Adrenal gland (tissue), 12 donors: Measurements from ENCODE around the gene CARD9. TPM values are rescaled to one million over a fixed set of nuclear protein-coding genes. Genes with fewer than 3 reads are reported as not detected.

Experiments
- DNase-seq, 7 donors: peaks; one replicate each; pipeline ENCODE4 v3.0.0-alpha.2; 2019 to 2020
- H3K27ac ChIP-seq, 5 donors: fragments of 200-600 bp; sonication (generic) in 4 of 5; 1 replicate in 3 of 5; 2 replicates in 2 of 5; pipeline versions ENCODE4 v1.5.1 to v1.8.0; 2016 to 2020; ENCODE audit warnings: mild to moderate bottlenecking in 1 of 5
- H3K27me3 ChIP-seq: fragments of 200-600 bp; 2 replicates; pipeline ENCODE4 v1.8.0; 2021
- H3K36me3 ChIP-seq, 2 donors: fragments of 200-600 bp; replicated peaks in 1 of 2; 1 replicate in 1 of 2; 2 replicates in 1 of 2; pipeline versions ENCODE4 v1.5.1 to v1.8.0; 2018 to 2022
- H3K4me1 ChIP-seq, 2 donors: fragments of 200-600 bp; replicated peaks in 1 of 2; 1 replicate in 1 of 2; 2 replicates in 1 of 2; pipeline versions ENCODE4 v1.5.1 to v1.8.0; 2018 to 2021
- H3K4me3 ChIP-seq, 4 donors: fragments of 200-600 bp; sonication (generic) in 3 of 4; one replicate each; pipeline ENCODE4 v1.5.1; 2016 to 2018
- H3K9me3 ChIP-seq, 3 donors: fragments of 200-600 bp; sonication (generic) in 1 of 3; replicated peaks in 1 of 3; 1 replicate in 2 of 3; 2 replicates in 1 of 3; pipeline versions ENCODE4 v1.5.1 to v1.8.0; 2016 to 2021
- CTCF ChIP-seq, 6 experiments: fragments of 450-650 bp in 4 of 6; fragments of 200-600 bp in 2 of 6; sonication (generic) in 1 of 6; IDR thresholded peaks; 1 replicate in 5 of 6; 2 replicates in 1 of 6; pipeline versions ENCODE4 v1.5.1 to v1.8.0; 2016 to 2021; ENCODE audit warnings: antibody characterized with exemption in 6 of 6, mild to moderate bottlenecking in 2 of 6, moderate library complexity in 1 of 6
- POLR2A ChIP-seq, 2 donors: fragments of 450-650 bp; IDR thresholded peaks; one replicate each; pipeline ENCODE4 v1.6.1; 2017; ENCODE audit warnings: antibody characterized with exemption in 2 of 2, mild to moderate bottlenecking in 2 of 2, moderate library complexity in 1 of 2
- WGBS, 4 donors: extraction: QIAGEN DNeasy Blood & Tissue Kit in 2 of 4; methylation state at CpG; one replicate each; pipeline versions ENCODE4 v1.1.5 to v1.1.7; 2013 to 2017; 5-methylcytosine and 5-hydroxymethylcytosine counted together
- intact Hi-C, 2 donors: fragments of 100-400 bp; cut with DNase I; formaldehyde crosslinking; loops; one replicate each; pipeline versions ENCODE4 v1.14.1 to v1.15.0; 2022 to 2023
- polyA plus RNA-seq, 3 donors: library from polyadenylated mRNA; stranded (reverse); fragments of 200-250 nt in 2 of 3; fragments of 350-450 nt in 1 of 3; fragmentation: Illumina TruSeq in 1 of 3; extraction: RNeasy Lipid Tissue Mini Kit (QIAGEN cat#74804) in 1 of 3; gene quantifications; one replicate each; pipeline ENCODE4 v1.2.3, GENCODE V29; 2013 to 2014
- total RNA-seq, 9 donors: library from RNA; depleted of rRNA in 4 of 9; stranded (reverse); fragments of >200 nt in 4 of 9; fragments of 120-200 nt in 1 of 9; fragmentation: NEBNext Ultra II Directional in 1 of 9; extraction: Animal tissue kit (Norgen Biotek cat#: 25700) in 1 of 9; gene quantifications; one replicate each; pipeline versions ENCODE4 v1.1.0 to v1.2.4, GENCODE V29; 2013 to 2023
- donor health status: healthy with polysubstance abuse.
- donor health status: Bipolar disorder and iron deficiency.
- donor health status: DM: yes; HTN: yes; CAD: no.
- donor health status: DM: no; HTN: no; CAD: no.
- donor health status: DM: no; HTN: no; CAD: no.
- donor health status: DM: yes; HTN: yes; CAD: no.

Gene CARD9
- total and polyA plus RNA-seq, 12 donors: 0.35 to 10.6 (median 4.0) TPM

DNA sequence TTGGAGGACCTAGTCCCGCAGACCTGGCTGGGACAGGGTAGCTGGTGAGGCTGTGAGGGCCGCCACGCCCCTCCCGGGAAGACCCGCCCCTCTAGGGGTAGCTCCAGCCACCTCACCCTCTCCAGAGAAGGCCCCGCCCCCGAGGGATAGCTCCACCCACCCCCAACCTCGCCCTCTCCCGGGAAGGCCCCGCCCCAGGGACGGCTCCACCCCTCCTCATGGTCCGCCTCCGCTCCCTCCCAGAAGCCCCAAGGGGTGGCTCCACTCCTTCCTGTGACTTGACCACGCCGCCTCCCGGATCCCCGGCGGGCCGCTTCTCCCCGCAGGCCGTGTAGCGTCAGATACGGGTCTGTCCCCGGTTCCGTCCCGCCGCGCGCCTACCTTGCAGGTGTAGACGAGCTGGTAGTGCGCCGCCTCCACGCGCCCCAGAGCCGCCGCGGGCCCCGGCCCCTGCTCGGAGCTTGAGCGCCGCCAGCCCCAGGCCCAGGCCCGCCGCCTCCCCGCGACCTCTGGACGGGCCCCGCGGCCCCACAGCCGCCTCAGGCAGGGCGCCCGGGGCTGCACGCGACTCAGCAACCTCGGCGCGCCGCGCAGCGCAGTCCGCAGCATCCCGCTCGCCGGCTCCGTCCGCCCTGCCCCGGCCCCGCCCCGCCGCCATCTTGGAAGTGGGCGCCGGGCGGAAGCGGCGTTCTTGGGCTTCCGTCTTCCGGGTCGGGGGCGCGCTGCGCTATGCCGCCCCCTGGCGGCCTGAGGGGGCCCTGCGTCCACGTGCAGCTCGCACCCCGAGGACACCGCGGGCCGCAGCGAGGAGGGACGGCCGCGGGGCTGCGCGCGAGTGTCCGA lies 10.1 kb downstream of the CARD9 start, which contains the start of gene DNLZ:
TSS of gene DNLZ (minus strand) at position 639 of the 843 bp plus-strand sequence. CDS start at position 609, 30 bp downstream.
- Histone ChIP-seq H3K27ac (peak within 1 kb of the TSS; percentile 67 to 93 (median 75)), H3K4me3 (peak within 1 kb of the TSS in 3 of 4 donors; percentile 45 to 73 (median 62)), H3K36me3 (no peaks in the 10 kb centered on the region), H3K4me1 (peaks cover 0 to 9% of the 10 kb centered on the region in 2 donors), H3K9me3 (no peaks in the 10 kb centered on the region), H3K27me3 (no peaks in the 10 kb centered on the region)
- peak; percentile 55 to 100 (median 91) for TF ChIP-seq CTCF (IDR thresholded peaks at IDR 0.05)
- TF ChIP-seq POLR2A (IDR thresholded peaks at IDR 0.05): peak; percentile 71 to 77
- 1% methylated on average over 96 to 97 of the region's 97 CpGs; no CpG with 5 or more reads in 2 of the 4 donors for WGBS, 4 donors
- intact Hi-C loops: no loop called here
- peak; percentile 97 to 99 (median 98) for DNase-seq

DNA sequence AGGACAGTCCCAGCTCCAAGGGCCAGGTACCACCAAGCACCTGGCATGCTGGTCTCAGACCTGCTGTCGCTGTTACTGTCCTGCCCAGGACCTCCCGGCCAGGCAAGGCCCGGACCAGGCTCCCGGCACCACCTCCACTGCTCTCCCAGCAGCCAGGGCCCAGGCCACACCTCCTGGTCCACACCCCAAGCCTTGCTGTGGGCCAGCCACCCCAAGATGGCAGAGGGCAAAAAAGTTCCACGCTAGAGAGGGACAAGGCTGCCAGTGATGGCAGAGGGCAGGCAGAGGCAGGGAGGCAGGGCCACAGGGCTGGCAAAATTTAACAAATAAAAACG lies 11.1 kb downstream of the CARD9 start:
- H3K27ac ChIP-seq: peak overlapping the region in 2 of 5 donors; percentile 42 to 93
- no peak for DNase-seq
- peaks cover 0 to 14% of the 10 kb centered on the region in 2 donors for H3K4me1 ChIP-seq
- no peaks in the 10 kb centered on the region for H3K36me3 ChIP-seq
- TF ChIP-seq CTCF (IDR thresholded peaks at IDR 0.05): no peak
- TF ChIP-seq POLR2A (IDR thresholded peaks at IDR 0.05): no peak
- H3K9me3 ChIP-seq: no peaks in the 10 kb centered on the region
- H3K4me3 ChIP-seq: no peak overlapping the region
- intact Hi-C loops: no loop called here
- H3K27me3 ChIP-seq: no peaks in the 10 kb centered on the region
- 77 to 88% (median 85%) methylated on average over 2 to 6 of the region's 6 CpGs for WGBS, 4 donors

GRCh38 chr9:136361754-136362449 lies 11.6 kb downstream of the CARD9 start:
- Histone ChIP-seq H3K27me3 (no peaks in the 10 kb centered on the region), H3K4me1 (peaks cover 0 to 14% of the 10 kb centered on the region in 2 donors), H3K4me3 (no peak overlapping the region), H3K9me3 (no peaks in the 10 kb centered on the region), H3K27ac (no peak overlapping the region), H3K36me3 (no peaks in the 10 kb centered on the region)
- DNase-seq: no peak
- TF ChIP-seq CTCF (IDR thresholded peaks at IDR 0.05) (no peak), POLR2A (IDR thresholded peaks at IDR 0.05) (no peak)
- intact Hi-C loops: no loop called here
- 81 to 88% (median 84%) methylated on average over 23 to 26 of the region's 26 CpGs; no CpG with 5 or more reads in 1 of the 4 donors for WGBS, 4 donors

GRCh38 chr9:136361047-136361753 lies 12.3 kb downstream of the CARD9 start:
- Histone ChIP-seq H3K27ac (peak overlapping the region in 1 of 5 donors; percentile 24), H3K9me3 (no peaks in the 10 kb centered on the region), H3K36me3 (no peaks in the 10 kb centered on the region), H3K4me1 (peaks cover 0 to 14% of the 10 kb centered on the region in 2 donors), H3K4me3 (no peak overlapping the region), H3K27me3 (no peaks in the 10 kb centered on the region)
- intact Hi-C loops: no loop called here
- no peak for DNase-seq
- 78 to 84% (median 82%) methylated on average over 25 to 43 of the region's 43 CpGs for WGBS, 4 donors
- TF ChIP-seq POLR2A (IDR thresholded peaks at IDR 0.05): no peak
- TF ChIP-seq CTCF (IDR thresholded peaks at IDR 0.05): no peak
